Stimulated activated CD8-positive, alpha-beta memory T cell treated with anti-CD3 and anti-CD28 coated beads, Interleukin-4, amount 100 ng/mL, for 48 hours (primary cell): ENCODE measurements around the gene GJC2.

ENCODE experiments used
- DNase-seq: peaks from one replicate; pipeline ENCODE4 v3.0.0-alpha.2; 2020

The GJC2 gene

DNA sequence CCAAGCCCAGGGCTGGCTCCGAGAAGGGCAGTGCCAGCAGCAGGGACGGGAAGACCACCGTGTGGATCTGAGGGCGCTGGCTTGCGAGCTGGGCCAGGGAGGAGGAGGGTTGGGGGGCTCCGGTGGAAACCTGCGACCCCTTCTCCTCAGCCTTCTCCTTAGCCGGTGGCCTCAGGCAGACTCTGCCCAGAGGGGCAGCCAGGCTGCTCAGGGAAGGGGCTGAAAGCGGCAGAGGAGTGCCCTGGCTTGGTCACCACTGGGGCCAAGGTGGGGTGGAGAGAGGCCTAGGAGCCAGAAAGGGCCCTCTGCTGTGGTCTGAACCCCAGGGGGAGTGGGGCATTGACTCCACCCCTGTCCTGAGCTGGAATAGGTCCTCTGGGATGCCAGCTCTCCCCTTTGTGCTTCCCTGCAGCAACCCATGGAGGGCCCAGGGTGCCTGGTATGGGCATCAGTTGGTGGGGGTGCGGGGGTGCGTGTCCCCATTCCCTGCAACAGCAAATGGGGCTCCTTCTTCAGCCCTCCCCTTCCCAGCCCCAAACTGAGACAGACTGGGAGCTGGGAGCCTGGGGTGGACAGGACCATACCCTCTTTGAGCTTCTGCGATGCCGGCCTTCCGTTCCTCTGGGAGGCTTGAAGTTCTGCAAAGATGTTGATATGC lies 9.4 kb downstream of the GJC2 start:
- no peak for DNase-seq

DNA sequence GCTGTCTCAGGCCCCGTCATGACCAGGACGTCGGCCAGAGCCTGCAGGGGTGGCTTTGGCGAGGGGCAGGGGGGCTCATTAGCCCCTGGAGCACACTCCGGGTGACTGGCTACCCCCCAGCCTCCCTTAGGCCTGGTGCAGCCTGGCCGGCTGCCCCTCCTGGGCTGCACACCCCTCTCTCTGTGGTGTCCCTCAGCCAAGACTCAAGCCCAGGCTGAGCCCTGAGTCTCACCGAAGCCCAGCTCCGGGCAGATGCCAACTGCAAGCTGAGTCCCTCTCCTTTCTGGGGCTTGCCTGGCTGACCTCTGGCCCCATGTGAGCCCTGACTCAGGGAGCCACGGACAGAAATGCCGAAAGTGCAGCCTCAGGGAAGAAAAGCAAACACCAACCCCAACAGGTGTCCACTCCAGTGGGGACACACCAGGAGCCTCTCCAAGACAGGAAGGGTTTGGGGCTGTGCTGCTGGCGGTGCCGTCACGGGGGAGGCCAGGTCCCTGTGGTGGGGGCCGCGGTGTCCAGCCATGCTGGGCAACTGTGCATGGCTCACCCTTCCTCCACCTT lies 10.6 kb downstream of the GJC2 start:
- DNase-seq = no peak

- no peak for DNase-seq
These were observed 11.6 kb downstream of the GJC2 start for GRCh38 chr1:228161362-228161761.

DNA sequence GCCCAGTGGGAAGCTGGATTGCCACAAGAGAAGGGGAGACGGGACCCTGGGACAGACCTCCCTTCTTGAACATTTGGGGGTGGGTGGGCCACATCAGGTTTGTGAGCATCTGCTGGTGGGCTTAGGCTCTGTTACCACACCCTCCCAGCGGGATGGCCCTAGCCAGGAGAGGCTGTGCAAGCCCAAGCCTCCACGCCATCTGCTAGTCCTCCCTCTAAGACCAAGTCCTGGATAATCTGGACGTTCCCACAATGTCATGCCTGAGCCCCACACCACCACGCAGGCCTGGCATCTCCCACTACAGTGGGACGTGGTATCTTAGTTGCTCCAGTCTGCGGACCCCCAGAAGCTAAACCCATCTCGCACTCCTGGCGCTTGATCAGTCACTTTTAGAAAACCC lies 12.1 kb downstream of the GJC2 start:
- DNase-seq = no peak

DNA sequence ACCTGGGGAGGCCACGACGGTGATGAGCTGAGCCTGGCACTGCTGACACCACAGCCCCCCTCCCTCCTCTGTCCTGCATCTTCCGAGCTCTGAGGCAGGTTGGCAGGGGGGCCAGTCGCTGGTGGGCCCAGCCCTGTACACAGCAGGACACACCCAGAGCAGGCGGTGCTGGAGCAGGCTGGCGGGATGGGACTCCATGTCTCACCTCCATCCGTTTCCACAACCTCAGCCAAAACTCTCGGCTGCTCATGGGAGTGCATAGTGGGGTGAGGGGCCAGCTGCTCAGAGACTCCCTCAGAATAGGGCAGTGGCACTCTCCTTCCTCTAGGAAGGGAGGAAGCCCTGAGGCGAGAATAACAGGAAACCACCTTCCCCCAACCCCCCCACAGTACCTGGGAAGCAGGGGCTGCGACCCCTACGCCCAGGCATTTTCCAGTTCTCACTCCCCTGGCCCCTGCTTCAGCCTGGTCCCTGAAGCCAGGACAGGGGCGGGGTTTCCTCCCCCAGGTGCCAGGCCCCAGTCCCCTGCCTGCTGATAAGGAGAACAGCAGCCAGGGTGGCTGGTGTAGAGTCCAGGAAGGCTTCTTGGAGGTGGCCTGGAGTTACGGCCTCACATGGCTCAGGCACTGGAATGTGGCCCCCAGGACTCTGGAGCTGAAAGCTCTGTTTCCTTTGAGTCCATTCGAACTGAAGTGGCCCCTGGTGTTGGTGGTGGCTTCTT lies 12.7 kb downstream of the GJC2 start:
- DNase-seq = no peak

- DNase-seq = no peak
These were observed 13.4 kb downstream of the GJC2 start for GRCh38 chr1:228163007-228163753.

GRCh38 chr1:228163776-228164519 lies 14.2 kb downstream of the GJC2 start:
- no peak for DNase-seq

GRCh38 chr1:228164561-228165371 lies 15.0 kb downstream of the GJC2 start:
- DNase-seq = no peak

GRCh38 chr1:228165372-228166169 lies 15.8 kb downstream of the GJC2 start, which contains the start of gene IBA57:
Gene IBA57, plus strand, starts transcription at chr1:228165804. Its CDS starts 13 bp downstream, at chr1:228165817.
- peak; percentile 99 for DNase-seq

- DNase-seq = peak; percentile 71
These were observed 16.6 kb downstream of the GJC2 start for GRCh38 chr1:228166170-228166936.

GRCh38 chr1:228168563-228169270 lies 19.0 kb downstream of the GJC2 start:
- DNase-seq = no peak

DNA sequence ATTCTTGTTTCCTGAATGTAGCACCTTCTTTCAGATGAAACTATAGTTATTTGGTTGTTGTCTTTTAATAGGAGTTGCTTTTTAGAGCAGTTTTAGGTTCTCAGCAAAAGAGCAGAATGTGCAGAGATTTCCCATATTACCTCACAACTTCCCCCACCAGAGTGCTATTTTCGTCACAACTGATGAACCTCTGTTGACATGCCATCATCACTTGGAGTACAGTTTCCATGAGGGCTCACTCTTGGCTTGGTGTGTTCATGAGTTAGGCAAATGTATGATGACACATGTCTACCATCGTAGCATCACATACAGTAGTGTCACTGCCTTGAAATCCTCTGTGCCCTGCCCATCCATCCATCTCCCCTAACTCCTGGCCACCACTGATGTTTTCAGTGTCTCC lies 19.6 kb downstream of the GJC2 start:
- DNase-seq = no peak

- DNase-seq = no peak
These were observed 20.9 kb downstream of the GJC2 start for GRCh38 chr1:228170666-228171065.

- no peak for DNase-seq
These were observed 21.6 kb downstream of the GJC2 start for GRCh38 chr1:228171221-228171891.

- no peak for DNase-seq
These were observed 23.1 kb downstream of the GJC2 start for GRCh38 chr1:228172591-228173527.

DNA sequence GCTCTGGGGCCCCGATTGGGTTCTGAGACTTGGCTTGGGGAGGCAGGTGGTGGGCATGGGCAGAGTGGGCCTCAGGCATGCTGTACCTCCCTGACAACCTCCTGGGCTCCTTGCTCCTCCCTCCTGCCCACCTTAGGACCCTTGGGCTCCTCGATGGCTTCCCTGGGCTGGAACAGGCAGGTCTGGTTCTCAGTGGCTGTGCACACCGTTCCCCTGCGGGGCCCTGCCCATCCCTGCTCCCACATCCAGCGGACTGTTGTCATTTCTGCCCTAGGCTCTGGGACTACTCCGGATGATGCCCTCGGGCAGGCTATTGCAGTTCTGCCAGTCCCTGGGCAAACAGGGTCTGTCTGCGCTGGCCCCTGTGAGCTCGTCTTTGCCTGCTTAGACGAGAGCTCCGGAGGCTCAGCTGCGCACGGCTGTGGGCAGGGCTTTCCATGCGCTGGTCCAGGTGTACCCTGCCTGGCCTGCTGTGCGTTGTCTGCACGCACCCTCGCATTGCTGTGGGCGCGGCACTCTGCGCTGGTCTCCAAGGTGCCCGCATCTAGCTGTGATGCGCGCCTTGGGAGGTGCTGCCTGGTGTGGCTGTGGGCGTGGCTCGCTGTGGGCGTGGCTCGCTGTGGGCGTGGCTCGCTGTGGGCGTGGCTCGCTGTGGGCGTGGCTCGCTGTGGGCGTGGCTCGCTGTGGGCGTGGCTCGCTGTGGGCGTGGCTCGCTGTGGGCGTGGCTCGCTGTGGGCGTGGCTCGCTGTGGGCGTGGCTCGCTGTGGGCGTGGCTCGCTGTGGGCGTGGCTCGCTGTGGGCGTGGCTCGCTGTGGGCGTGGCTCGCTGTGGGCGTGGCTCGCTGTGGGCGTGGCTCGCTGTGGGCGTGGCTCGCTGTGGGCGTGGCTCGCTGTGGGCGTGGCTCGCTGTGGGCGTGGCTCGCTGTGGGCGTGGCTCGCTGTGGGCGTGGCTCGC lies 24.1 kb downstream of the GJC2 start:
- DNase-seq = peak; percentile 59
